H1 (cell line): ENCODE results near the gene SLX4IP. TPM values are rescaled to one million over a fixed set of nuclear protein-coding genes. Genes with fewer than 3 reads are reported as not detected.

Experiments
- CTCF ChIA-PET: fragments of 300-600 bp; sonication (Branson Sonifier 250); formaldehyde crosslinking; loops from one replicate; lab custom pipeline; 2021; ENCODE audit not compliant: partially characterized antibody; lab: Charles Lee
- POLR2A ChIA-PET: fragments of 300-600 bp; sonication (Branson Sonifier 250); formaldehyde crosslinking; loops from one replicate; lab custom pipeline; 2021; ENCODE audit warnings: inconsistent platforms; ENCODE audit not compliant: partially characterized antibody; lab: Charles Lee
- DNase-seq, 2 experiments: peaks; one replicate each; pipeline versions ENCODE4 v3.0.0 to v3.0.0-alpha.2; 2010 to 2022; ENCODE audit warnings: low spot score in 2 of 2, low read depth in 1 of 2, mixed read lengths in 1 of 2
- FAIRE-seq: peaks from 2 replicates; lab custom pipeline; 2011; peaks lifted over from hg19 to GRCh38; lab: Jason Lieb, UNC
- H2AFZ ChIP-seq: 2 replicates; pipeline ENCODE4 v1.8.1; 2012; ENCODE audit warnings: low read length, inconsistent platforms
- H2AK5ac ChIP-seq: 2 replicates; pipeline ENCODE4 v1.6.1; 2013; ENCODE audit warnings: low read depth, low read length
- H2BK120ac ChIP-seq: replicated peaks from 2 replicates; pipeline ENCODE3; 2013; ENCODE audit warnings: low read depth, low read length, inconsistent platforms
- H2BK12ac ChIP-seq: 2 replicates; pipeline ENCODE4 v1.6.1; 2013; ENCODE audit warnings: low read depth, low read length
- H2BK15ac ChIP-seq: 2 replicates; pipeline ENCODE4 v1.6.1; 2013; ENCODE audit warnings: low read length
- H2BK20ac ChIP-seq: 2 replicates; pipeline ENCODE4 v1.6.1; 2013; ENCODE audit warnings: low read length
- H2BK5ac ChIP-seq: 2 replicates; pipeline ENCODE4 v1.6.1; 2013; ENCODE audit warnings: low read depth, low read length
- H3K14ac ChIP-seq: 2 replicates; pipeline ENCODE4 v1.6.1; 2013; ENCODE audit warnings: inconsistent platforms; ENCODE audit not compliant: insufficient read length
- H3K18ac ChIP-seq: 2 replicates; pipeline ENCODE4 v1.6.1; 2013; ENCODE audit warnings: low read length; ENCODE audit errors: extremely low read depth
- H3K23ac ChIP-seq: 2 replicates; pipeline ENCODE4 v1.6.1; 2013; ENCODE audit warnings: inconsistent platforms; ENCODE audit not compliant: insufficient read length
- H3K23me2 ChIP-seq: 2 replicates; pipeline ENCODE4 v1.6.1; 2013; ENCODE audit warnings: low read depth, low read length
- H3K27ac ChIP-seq: 2 replicates; pipeline ENCODE4 v1.6.1; 2011; ENCODE audit warnings: low read depth, low read length, inconsistent platforms
- H3K27me3 ChIP-seq, 4 experiments: replicated peaks in 1 of 4; 1 replicate in 1 of 4; 2 replicates in 3 of 4; pipeline versions ENCODE4 v1.6.1 to v1.8.1; 2011 to 2013; ENCODE audit warnings: low read length in 3 of 4, mild to moderate bottlenecking in 3 of 4, inconsistent platforms in 2 of 4, mixed read lengths in 2 of 4, moderate library complexity in 1 of 4; ENCODE audit not compliant: control insufficient read depth in 3 of 4, insufficient read depth in 3 of 4; ENCODE audit errors: extremely low read depth in 1 of 4
- H3K36me3 ChIP-seq, 4 experiments: 2 replicates each; pipeline versions ENCODE4 v1.6.1 to v1.8.1; 2011 to 2013; ENCODE audit warnings: mild to moderate bottlenecking in 4 of 4, low read length in 3 of 4, moderate library complexity in 2 of 4, control low read depth in 1 of 4, inconsistent platforms in 1 of 4; ENCODE audit not compliant: insufficient read depth in 4 of 4, control insufficient read depth in 2 of 4
- H3K4ac ChIP-seq: replicated peaks from 2 replicates; pipeline ENCODE3; 2013; ENCODE audit warnings: low read length, low read depth, mixed read lengths, inconsistent platforms; ENCODE audit not compliant: insufficient read length
- H3K4me1 ChIP-seq, 4 experiments: replicated peaks in 1 of 4; 1 replicate in 1 of 4; 2 replicates in 3 of 4; pipeline versions ENCODE4 v1.6.1 to v1.8.1; 2011 to 2013; ENCODE audit warnings: low read length in 3 of 4, inconsistent platforms in 2 of 4, mixed read lengths in 1 of 4; ENCODE audit not compliant: insufficient read depth in 4 of 4, control insufficient read depth in 3 of 4
- H3K4me2 ChIP-seq, 2 experiments: 2 replicates each; pipeline versions ENCODE4 v1.6.1 to v1.8.1; 2011 to 2013; ENCODE audit warnings: low read depth in 2 of 2, low read length in 2 of 2, control low read depth in 1 of 2, inconsistent platforms in 1 of 2, mild to moderate bottlenecking in 1 of 2; ENCODE audit not compliant: insufficient read depth in 1 of 2
- H3K4me3 ChIP-seq, 4 experiments: fragments of 200-600, 300-600 bp in 1 of 4; sonication (generic), shearing (Covaris generic), sonication (Bioruptor Twin) in 1 of 4; 2 replicates each; pipeline versions ENCODE4 v1.5.1 to v1.8.1; 2011 to 2016; ENCODE audit warnings: low read length in 4 of 4, low read depth in 3 of 4, control low read depth in 2 of 4, inconsistent platforms in 2 of 4, mild to moderate bottlenecking in 2 of 4, mixed read lengths in 1 of 4, moderate library complexity in 1 of 4; ENCODE audit not compliant: insufficient read depth in 2 of 4; ENCODE audit errors: extremely low read depth in 1 of 4
- H3K56ac ChIP-seq: replicated peaks from 2 replicates; pipeline ENCODE3; 2013; ENCODE audit warnings: low read depth, mild to moderate bottlenecking, mixed read lengths, low read length, inconsistent platforms; ENCODE audit not compliant: insufficient read length
- H3K79me1 ChIP-seq: 2 replicates; pipeline ENCODE4 v1.6.1; 2013; ENCODE audit warnings: low read depth, low read length, control low read depth
- H3K79me2 ChIP-seq, 2 experiments: 2 replicates each; pipeline versions ENCODE4 v1.6.1 to v1.8.1; 2012 to 2013; ENCODE audit warnings: low read length in 2 of 2, mild to moderate bottlenecking in 2 of 2, inconsistent platforms in 1 of 2; ENCODE audit not compliant: insufficient read depth in 2 of 2, control insufficient read depth in 1 of 2
- H3K9ac ChIP-seq, 4 experiments: replicated peaks in 1 of 4; 1 replicate in 1 of 4; 2 replicates in 3 of 4; pipeline versions ENCODE4 v1.6.1 to v1.8.1; 2011 to 2013; ENCODE audit warnings: low read depth in 3 of 4, low read length in 3 of 4, control low read depth in 2 of 4, mild to moderate bottlenecking in 2 of 4, moderate library complexity in 2 of 4, inconsistent platforms in 1 of 4; ENCODE audit errors: extremely low read depth in 1 of 4
- H3K9me3 ChIP-seq, 2 experiments: 2 replicates each; pipeline versions ENCODE4 v1.6.1 to v1.8.1; 2012 to 2013; ENCODE audit warnings: mild to moderate bottlenecking in 2 of 2, moderate library complexity in 2 of 2, control low read depth in 1 of 2, inconsistent platforms in 1 of 2, low read depth in 1 of 2, low read length in 1 of 2, mixed read lengths in 1 of 2; ENCODE audit not compliant: insufficient read depth in 2 of 2
- H4K20me1 ChIP-seq, 2 experiments: replicated peaks in 1 of 2; 2 replicates each; pipeline versions ENCODE3 to v1.8.1; 2011 to 2013; ENCODE audit warnings: inconsistent platforms in 2 of 2, low read length in 2 of 2, mild to moderate bottlenecking in 1 of 2; ENCODE audit not compliant: insufficient read depth in 2 of 2, control insufficient read depth in 1 of 2
- H4K5ac ChIP-seq: 2 replicates; pipeline ENCODE4 v1.6.1; 2013; ENCODE audit warnings: low read length, low read depth, mixed read lengths, inconsistent platforms; ENCODE audit not compliant: insufficient read length
- H4K8ac ChIP-seq: 2 replicates; pipeline ENCODE4 v1.8.0; 2013; ENCODE audit warnings: mild to moderate bottlenecking, moderate library complexity, low read length, inconsistent platforms; ENCODE audit not compliant: insufficient read depth; ENCODE audit errors: extremely low read depth
- H4K91ac ChIP-seq: replicated peaks from 2 replicates; pipeline ENCODE3; 2013; ENCODE audit warnings: low read length, mixed read lengths, inconsistent platforms; ENCODE audit not compliant: insufficient read length
- ASH2L ChIP-seq: fragments of 200-600, 300-600 bp; sonication (generic); IDR thresholded peaks from one replicate; pipeline ENCODE4 v1.7.1; 2017; ENCODE audit warnings: low read length
- BCL11A ChIP-seq, 2 experiments: IDR thresholded peaks; one replicate each; pipeline ENCODE4 v1.6.1; 2011; ENCODE audit warnings: low read depth in 2 of 2, low read length in 2 of 2, mild to moderate bottlenecking in 2 of 2
- CEBPB ChIP-seq: IDR thresholded peaks from 2 replicates; pipeline ENCODE4 v1.6.1; 2012; ENCODE audit warnings: low read depth, low read length
- HDAC6 ChIP-seq: IDR thresholded peaks from one replicate; pipeline ENCODE4 v1.7.1; 2012; ENCODE audit warnings: low read depth, mild to moderate bottlenecking, inconsistent platforms, low read length, moderate library complexity
- SAP30 ChIP-seq: fragments of 300-600 bp; sonication (generic); IDR thresholded peaks from 2 replicates; pipeline ENCODE4 v1.7.1; 2012; ENCODE audit warnings: low read length, moderate library complexity, mild to moderate bottlenecking, inconsistent platforms; ENCODE audit not compliant: insufficient read depth, insufficient replicate concordance
- SIX5 ChIP-seq: IDR thresholded peaks from 2 replicates; pipeline ENCODE4 v1.6.1; 2011; ENCODE audit warnings: mild to moderate bottlenecking, low read depth, low read length
- WGBS, 2 experiments: shearing (Covaris generic) in 1 of 2; methylation state at CpG; one replicate each; pipeline versions ENCODE4 v1.1.6 to v1.1.7; 2013 to 2015; ENCODE audit warnings: low lambda C conversion rate in 2 of 2, mixed read lengths in 2 of 2, inconsistent platforms in 1 of 2, low coverage in 1 of 2, missing lambda C conversion rate in 1 of 2; ENCODE audit not compliant: insufficient replicate concordance in 2 of 2, insufficient coverage in 1 of 2, insufficient read length in 1 of 2; ENCODE audit errors: extremely low coverage in 1 of 2, missing lambda C conversion rate in 1 of 2; 5-methylcytosine and 5-hydroxymethylcytosine counted together
- polyA plus RNA-seq, 7 experiments: library from polyadenylated mRNA; depleted of rRNA in 3 of 7; stranded (reverse) in 5 of 7; unstranded in 2 of 7; fragments of >200 nt in 5 of 7; fragments of 200-250 nt in 2 of 7; gene quantifications; 1 replicate in 5 of 7; 2 replicates in 1 of 7; 4 replicates in 1 of 7; pipeline versions ENCODE4 v1.2.1 to v1.2.3, GENCODE V29; 2011 to 2013; ENCODE audit warnings: missing spikeins in 2 of 7, mixed read lengths in 2 of 7
- total RNA-seq: library from RNA; stranded (reverse); fragmentation: NEBNext Ultra II Directional; extraction: Animal tissue kit (Norgen Biotek cat#: 25700); gene quantifications from 2 replicates; pipeline ENCODE4 v1.2.1, GENCODE V29; 2021

SLX4IP gene
- total and polyA plus RNA-seq, 2 of the 8 experiments (the other 6 are each of a cell fraction or from before 2014, with no cell fraction given): 2.4 to 8.7 TPM

- Histone ChIP-seq H3K56ac (no peak overlapping the region), H4K5ac (no peak overlapping the region), H3K79me2 (no peaks in the 10 kb centered on the region), H2BK12ac (no peak overlapping the region), H3K27me3 (no peaks in the 10 kb centered on the region), H2AK5ac (no peak overlapping the region), H3K14ac (no peak overlapping the region), H2BK20ac (no peak overlapping the region), H4K20me1 (no peaks in the 10 kb centered on the region), H2AFZ (no peak overlapping the region), H3K36me3 (no peaks in the 10 kb centered on the region), H2BK120ac (no peak overlapping the region), H3K9me3 (no peaks in the 10 kb centered on the region), H3K4me3 (no peak overlapping the region), H3K4me1 (peaks cover 0 to 6% (median 2%) of the 10 kb centered on the region in 4 experiments; a peak in 2 of 7 replicates), H3K9ac (no peak overlapping the region), H3K4me2 (no peak overlapping the region), H4K8ac (no peak overlapping the region), H3K27ac (no peak overlapping the region), H2BK15ac (no peak overlapping the region), H2BK5ac (no peak overlapping the region), H3K4ac (no peak overlapping the region), H3K18ac (no peak overlapping the region), H3K23ac (no peak overlapping the region), H3K23me2 (no peaks in the 10 kb centered on the region), H4K91ac (no peak overlapping the region), H3K79me1 (no peaks in the 10 kb centered on the region)
- no peak for TF ChIP-seq SIX5
- TF ChIP-seq SAP30: no peak
- TF ChIP-seq HDAC6: no peak
- TF ChIP-seq ASH2L: no peak
- no peak for TF ChIP-seq CEBPB
- no peak for TF ChIP-seq BCL11A (IDR thresholded peaks at IDR 0.05; ENCODE audit: low read depth in 2 of 2, low read length in 2 of 2)
- 60% methylated on average over 4 of the region's 4 CpGs; no CpG with 5 or more reads in 1 of the 2 experiments for WGBS, 2 experiments
- ChIA-PET CTCF (interaction anchor here (1.4 to 1.6 kb wide), 2 partner anchors 9 to 13 kb away, joined by 4 to 5 read pairs; no protein-coding TSS in a partner anchor), POLR2A (interaction anchor here (0.8 kb wide), 1 partner anchor 50 kb away, joined by 3 read pairs; no protein-coding TSS in a partner anchor)
- no peak for DNase-seq
- FAIRE-seq: no peak
Observed at GRCh38 chr20:10581823-10582222, 146.7 kb downstream of the SLX4IP start.
